ENCODE data around the gene DMC1. TPM values are rescaled to one million over a fixed set of nuclear protein-coding genes. Genes with fewer than 3 reads are reported as not detected.
A peak's percentile ranks its signal among the peaks of the same experiment; 100 is the strongest.

The DMC1 gene
- total and polyA plus RNA-seq, 10 of the 15 experiments (the other 5 are each of a cell fraction or from before 2014, with no cell fraction given) = 1.0 to 21.0 (median 4.5) TPM

DNA sequence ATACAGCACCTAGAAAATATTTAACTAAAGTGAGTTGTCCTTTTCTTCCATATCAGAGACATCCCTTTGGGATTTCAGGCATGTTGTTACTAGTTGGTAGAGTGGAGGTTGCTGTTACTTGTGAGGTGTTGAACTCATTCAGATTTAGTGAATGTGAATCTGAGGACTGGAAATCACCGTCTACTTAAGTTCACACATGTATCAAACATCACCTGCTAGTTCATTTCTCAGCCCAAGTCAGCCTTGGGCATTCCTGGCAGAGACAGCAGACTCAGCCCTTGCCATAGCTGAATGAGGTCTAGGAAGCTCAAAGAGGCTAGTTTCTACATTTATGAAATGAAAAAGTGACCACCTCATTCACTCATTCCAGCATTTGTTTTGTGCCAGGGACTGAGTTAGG, 92.4 kb downstream of the DMC1 start:
- CTCF ChIA-PET = interaction anchor here (0.6 kb wide), 1 partner anchor 74 kb away, joined by 3 read pairs; no protein-coding TSS in a partner anchor
- no TSS peak for BruUV-seq (replicated peaks)
- no peak for FAIRE-seq

More for the DNA sequence above, 92.4 kb downstream of the DMC1 start:
- Histone ChIP-seq H3K79me2 (ENCODE audit: control insufficient read depth, insufficient read depth, low read length) (no peaks in the 10 kb centered on the region), H3K9ac (ENCODE audit: control insufficient read depth, insufficient read depth, low read length) (no peak overlapping the region), H3K27me3 (replicated peaks in 1 of 2; ENCODE audit: control insufficient read depth in 2 of 2, insufficient read depth in 2 of 2, low read length in 1 of 2) (no peaks in the 10 kb centered on the region; a peak in 1 of 4 replicates), H3K4me1 (ENCODE audit: control insufficient read depth, insufficient read depth, low read length) (no peaks in the 10 kb centered on the region), H3K36me3 (ENCODE audit: control insufficient read depth in 2 of 2, insufficient read depth in 2 of 2, low read length in 1 of 2) (peaks cover 0 to 12% of the 10 kb centered on the region in 2 experiments; a peak in 3 of 4 replicates), H2AFZ (ENCODE audit: control insufficient read depth, low read depth, low read length) (no peak overlapping the region), H3K27ac (ENCODE audit: control insufficient read depth, insufficient read depth) (no peak overlapping the region), H3K4me3 (no peak overlapping the region), H3K9me3 (replicated peaks; ENCODE audit: control insufficient read depth, insufficient read depth, low read length) (no peaks in the 10 kb centered on the region), H3K4me2 (ENCODE audit: control insufficient read depth, insufficient read depth) (no peak overlapping the region), H4K20me1 (ENCODE audit: control insufficient read depth, insufficient read depth) (no peaks in the 10 kb centered on the region; the same call in 1 of the 2 replicates)
- 38% methylated on average over 1 of the region's 1 CpG for WGBS (ENCODE audit: insufficient coverage, insufficient replicate concordance, low lambda C conversion rate, missing lambda C conversion rate)
- RAD21 ChIA-PET (ENCODE audit: unreplicated experiment) = interaction anchor here (0.7 to 1.2 kb wide), 2 partner anchors 25 to 93 kb away, joined by 3 to 5 read pairs; partner anchors contain the start of gene DMC1
- in situ Hi-C loops (cut with MboI) = no loop called here
- SMC1A ChIA-PET (ENCODE audit: uncharacterized antibody, unreplicated experiment) = interaction anchor here (0.7 kb wide), 1 partner anchor 94 kb away, joined by 3 read pairs; no protein-coding TSS in a partner anchor
- DNase-seq (ENCODE audit: low read depth, low spot score) (no peak), ATAC-seq (peak; percentile 38; the same call in 2 of the 3 replicates)
- TF ChIP-seq, protein P1, sequence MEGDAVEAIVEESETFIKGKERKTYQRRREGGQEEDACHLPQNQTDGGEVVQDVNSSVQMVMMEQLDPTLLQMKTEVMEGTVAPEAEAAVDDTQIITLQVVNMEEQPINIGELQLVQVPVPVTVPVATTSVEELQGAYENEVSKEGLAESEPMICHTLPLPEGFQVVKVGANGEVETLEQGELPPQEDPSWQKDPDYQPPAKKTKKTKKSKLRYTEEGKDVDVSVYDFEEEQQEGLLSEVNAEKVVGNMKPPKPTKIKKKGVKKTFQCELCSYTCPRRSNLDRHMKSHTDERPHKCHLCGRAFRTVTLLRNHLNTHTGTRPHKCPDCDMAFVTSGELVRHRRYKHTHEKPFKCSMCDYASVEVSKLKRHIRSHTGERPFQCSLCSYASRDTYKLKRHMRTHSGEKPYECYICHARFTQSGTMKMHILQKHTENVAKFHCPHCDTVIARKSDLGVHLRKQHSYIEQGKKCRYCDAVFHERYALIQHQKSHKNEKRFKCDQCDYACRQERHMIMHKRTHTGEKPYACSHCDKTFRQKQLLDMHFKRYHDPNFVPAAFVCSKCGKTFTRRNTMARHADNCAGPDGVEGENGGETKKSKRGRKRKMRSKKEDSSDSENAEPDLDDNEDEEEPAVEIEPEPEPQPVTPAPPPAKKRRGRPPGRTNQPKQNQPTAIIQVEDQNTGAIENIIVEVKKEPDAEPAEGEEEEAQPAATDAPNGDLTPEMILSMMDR (IDR thresholded peaks at IDR 0.05 in 2 of 3, conservative IDR thresholded peaks at IDR 0.05 in 1 of 3; ENCODE audit: control insufficient read depth in 2 of 3, extremely low read depth in 1 of 3, insufficient read depth in 1 of 3, low read depth in 3 of 3, low read length in 3 of 3) = no peak
- TF ChIP-seq ETV6 (conservative IDR thresholded peaks at IDR 0.05 in 1 of 2, IDR thresholded peaks at IDR 0.05 in 1 of 2; ENCODE audit: borderline replicate concordance in 1 of 2, low read depth in 1 of 2) (no peak), YY1 (IDR thresholded peaks at IDR 0.05; ENCODE audit: low read depth, low read length) (no peak), POU2F2 (IDR thresholded peaks at IDR 0.05; ENCODE audit: borderline replicate concordance, low read depth, low read length) (no peak), BCL11A (IDR thresholded peaks at IDR 0.05; ENCODE audit: low read depth, low read length) (no peak), SREBF2 (IDR thresholded peaks at IDR 0.05; ENCODE audit: low read length) (no peak), SMAD5 (IDR thresholded peaks at IDR 0.05; ENCODE audit: low read depth) (no peak)
- POLR2A ChIA-PET = interaction anchor here (0.6 to 0.8 kb wide), 2 partner anchors 14 to 159 kb away, joined by 3 read pairs; no protein-coding TSS in a partner anchor
- intact Hi-C loops (cut with micrococcal nuclease; ENCODE audit: unreplicated experiment) = no loop called here

Data from GM12878 (cell line).